Islet precursor cell (in vitro differentiated cells): ENCODE measurements around the gene VSTM2L.

Source experiments
- DNase-seq: peaks from one replicate; pipeline ENCODE4 v3.0.0-alpha.2; 2018

The VSTM2L gene

DNA sequence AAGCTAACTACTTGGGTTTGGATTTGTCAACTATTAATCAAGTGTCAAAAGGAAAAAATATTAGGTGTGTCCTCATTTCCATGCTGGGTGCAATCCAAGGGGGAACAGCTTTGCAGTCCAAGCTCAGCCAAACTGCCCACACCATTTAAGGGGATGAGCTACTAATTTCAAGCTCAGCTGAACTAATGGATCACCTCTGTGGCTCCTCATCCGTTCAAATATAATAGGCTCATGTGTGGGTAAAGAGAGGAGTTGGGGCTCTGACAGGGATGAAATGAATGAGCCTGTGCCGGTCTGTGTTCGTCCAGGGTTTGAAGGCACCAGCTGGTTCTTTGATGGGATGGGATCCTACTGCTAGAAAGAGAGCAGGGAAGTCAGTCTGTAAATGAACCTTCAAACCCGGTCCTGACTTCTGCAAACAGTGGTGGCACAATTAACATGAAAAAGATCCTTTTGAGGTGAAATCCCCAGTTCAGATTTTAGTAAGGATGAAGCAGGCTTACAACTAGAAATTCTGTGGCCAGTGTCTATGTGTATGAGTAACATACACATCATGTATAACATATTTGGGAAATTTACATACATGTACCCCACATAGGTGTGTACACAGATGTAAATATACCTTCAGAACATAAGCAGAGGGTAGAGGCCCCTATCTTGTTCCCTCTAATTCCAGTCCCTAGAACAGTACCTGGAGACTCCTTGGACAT, 88.4 kb downstream of the VSTM2L start:
- no peak for DNase-seq

DNA sequence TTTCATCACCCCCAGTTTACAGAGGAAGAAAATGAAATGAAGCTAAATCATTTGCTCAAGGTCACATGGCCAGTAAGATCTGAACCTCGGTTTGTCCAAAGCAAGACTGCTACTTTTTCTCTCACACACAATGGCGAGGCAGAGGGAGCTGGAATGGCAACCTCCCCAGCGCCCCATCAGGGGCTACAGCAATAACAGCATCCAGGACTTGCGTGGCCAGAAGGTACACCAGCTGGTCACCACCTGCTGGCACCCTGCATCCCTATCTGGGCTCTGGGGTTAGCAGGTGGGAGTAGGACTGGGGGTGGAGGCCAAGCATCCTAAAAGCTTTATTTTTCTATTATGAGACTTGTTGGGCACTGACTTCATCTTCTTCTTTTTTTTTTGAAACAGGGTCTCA, 89.0 kb downstream of the VSTM2L start:
- no peak for DNase-seq

DNA sequence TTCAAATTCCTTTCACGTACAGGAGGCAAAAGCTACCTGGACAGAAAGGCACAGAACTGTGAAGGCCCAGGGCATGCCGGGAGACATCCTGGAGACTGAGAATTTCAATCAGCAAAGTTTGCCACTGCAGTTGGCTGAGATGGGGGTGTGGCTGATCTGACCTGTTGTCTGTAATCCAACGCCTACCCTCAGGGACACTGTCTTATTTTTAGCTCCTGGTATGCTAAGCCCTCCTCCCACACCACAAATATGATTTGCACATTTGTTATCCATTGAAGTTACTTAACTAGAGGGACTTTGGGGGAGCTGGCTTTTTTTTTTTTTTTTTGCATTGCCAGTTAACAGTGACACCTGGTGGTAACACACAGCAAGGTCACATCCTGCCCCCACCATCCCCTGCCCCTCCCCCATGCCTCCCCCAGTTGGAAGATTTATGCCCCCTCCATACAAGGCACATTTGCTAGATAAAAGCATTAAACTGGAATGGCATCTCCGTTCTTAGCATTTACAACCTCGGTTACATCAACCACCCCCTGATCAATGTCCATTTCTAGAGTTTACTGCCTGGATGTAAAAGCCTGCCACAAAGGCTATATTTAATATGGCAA, 90.0 kb downstream of the VSTM2L start:
- DNase-seq = no peak

DNA sequence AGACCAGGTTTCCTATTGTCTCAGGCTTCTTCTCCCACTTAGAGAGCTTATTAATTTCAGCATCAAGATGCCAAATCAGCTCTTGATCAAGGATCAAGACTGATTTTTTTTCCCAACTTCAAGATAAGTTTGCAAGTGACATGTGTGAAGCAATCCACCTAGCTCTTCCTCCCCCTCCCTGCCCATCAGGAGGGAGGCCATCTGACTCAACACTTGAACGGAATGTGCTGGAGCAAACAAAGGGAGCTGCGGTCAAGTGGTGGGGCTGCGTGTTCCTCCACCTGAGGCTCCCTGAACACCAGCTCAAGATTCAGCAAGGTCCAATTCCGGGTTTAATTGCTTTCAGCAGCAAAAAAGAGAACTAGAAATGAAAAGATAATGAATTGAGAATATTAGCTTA, 91.6 kb downstream of the VSTM2L start:
- no peak for DNase-seq
